Epidermal melanocyte (primary cell): ENCODE results near the gene FAM3B.
"Not testable (repeated sequence)": the region's sequence is repeated elsewhere in the genome, so short reads cannot be mapped to it uniquely, and the experiment has no call there.

Experiments
- DNase-seq: peaks from one replicate; pipeline ENCODE4 v3.0.0; 2011; ENCODE audit warnings: low spot score; ENCODE audit not compliant: insufficient read length

Gene FAM3B

GRCh38 chr21:41349619-41350390 is 33.2 kb downstream of the FAM3B start:
- DNase-seq: no peak

- DNase-seq: no peak
Measured at GRCh38 chr21:41350436-41351155, 34.0 kb downstream of the FAM3B start.

GRCh38 chr21:41357546-41357945 is 40.9 kb downstream of the FAM3B start:
- DNase-seq: no peak

GRCh38 chr21:41358193-41359166 is 41.9 kb downstream of the FAM3B start:
- no peak for DNase-seq

- no peak for DNase-seq
Measured at GRCh38 chr21:41359286-41359685, 42.7 kb downstream of the FAM3B start.

- not testable (repeated sequence) for DNase-seq
Measured at GRCh38 chr21:41359754-41360071, 43.1 kb downstream of the FAM3B start.

- DNase-seq: no peak
Measured at GRCh38 chr21:41360072-41360821, 43.6 kb downstream of the FAM3B start.

- no peak for DNase-seq
Measured at GRCh38 chr21:41361053-41361785, 44.6 kb downstream of the FAM3B start.

- DNase-seq: no peak
Measured at GRCh38 chr21:41361786-41362604, 45.4 kb downstream of the FAM3B start, which contains the start of gene MX2. Gene MX2 (plus strand): TSS chr21:41362027. CDS start chr21:41376907, 14,880 bp downstream.

- DNase-seq: no peak
Measured at GRCh38 chr21:41362605-41363369, 46.2 kb downstream of the FAM3B start.

GRCh38 chr21:41363370-41364270 is 47.0 kb downstream of the FAM3B start:
- DNase-seq: no peak

- DNase-seq: no peak
Measured at GRCh38 chr21:41364308-41364707, 47.7 kb downstream of the FAM3B start.

- no peak for DNase-seq
Measured at GRCh38 chr21:41365377-41366107, 48.9 kb downstream of the FAM3B start.

- no peak for DNase-seq
Measured at GRCh38 chr21:41366522-41367151, 50.0 kb downstream of the FAM3B start.

- DNase-seq: no peak
Measured at GRCh38 chr21:41367301-41367944, 50.8 kb downstream of the FAM3B start.
